BE2C (cell line): ENCODE results near the gene EXOSC1. TPM values are rescaled to one million over a fixed set of nuclear protein-coding genes. Genes with fewer than 3 reads are reported as not detected.

ENCODE experiments used
- DNase-seq: peaks from one replicate; pipeline ENCODE4 v3.0.0-alpha.2; 2020
- H3K27me3 ChIP-seq: fragments of 250-450 bp; sonication (Bioruptor Pico); 2 replicates; pipeline ENCODE4 v1.5.1; 2020; ENCODE audit warnings: mild to moderate bottlenecking
- H3K36me3 ChIP-seq: fragments of 250-450 bp; sonication (Bioruptor Pico); 2 replicates; pipeline ENCODE4 v1.5.1; 2020; ENCODE audit warnings: mild to moderate bottlenecking
- H3K4me1 ChIP-seq: fragments of 250-450 bp; sonication (Bioruptor Pico); 2 replicates; pipeline ENCODE4 v1.5.1; 2020
- H3K4me3 ChIP-seq: 2 replicates; pipeline ENCODE4 v1.5.1; 2011; ENCODE audit warnings: low read depth, low read length
- H3K9me3 ChIP-seq: fragments of 250-450 bp; sonication (Bioruptor Pico); 2 replicates; pipeline ENCODE4 v1.5.1; 2020
- polyA plus RNA-seq: library from polyadenylated mRNA; unstranded; fragments of >200 nt; gene quantifications from one replicate; pipeline ENCODE4 v1.2.1, GENCODE V29; 2012; ENCODE audit warnings: low read depth, missing spikeins; ENCODE audit not compliant: insufficient read length, insufficient read depth
- TF ChIP-seq, protein P1 (sequence below): IDR thresholded peaks from 2 replicates; pipeline ENCODE4 v1.5.1; 2012; ENCODE audit warnings: mild to moderate bottlenecking, low read depth, low read length

EXOSC1 gene, protein sequence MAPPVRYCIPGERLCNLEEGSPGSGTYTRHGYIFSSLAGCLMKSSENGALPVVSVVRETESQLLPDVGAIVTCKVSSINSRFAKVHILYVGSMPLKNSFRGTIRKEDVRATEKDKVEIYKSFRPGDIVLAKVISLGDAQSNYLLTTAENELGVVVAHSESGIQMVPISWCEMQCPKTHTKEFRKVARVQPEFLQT
- polyA plus RNA-seq, result 69.9 TPM

DNA sequence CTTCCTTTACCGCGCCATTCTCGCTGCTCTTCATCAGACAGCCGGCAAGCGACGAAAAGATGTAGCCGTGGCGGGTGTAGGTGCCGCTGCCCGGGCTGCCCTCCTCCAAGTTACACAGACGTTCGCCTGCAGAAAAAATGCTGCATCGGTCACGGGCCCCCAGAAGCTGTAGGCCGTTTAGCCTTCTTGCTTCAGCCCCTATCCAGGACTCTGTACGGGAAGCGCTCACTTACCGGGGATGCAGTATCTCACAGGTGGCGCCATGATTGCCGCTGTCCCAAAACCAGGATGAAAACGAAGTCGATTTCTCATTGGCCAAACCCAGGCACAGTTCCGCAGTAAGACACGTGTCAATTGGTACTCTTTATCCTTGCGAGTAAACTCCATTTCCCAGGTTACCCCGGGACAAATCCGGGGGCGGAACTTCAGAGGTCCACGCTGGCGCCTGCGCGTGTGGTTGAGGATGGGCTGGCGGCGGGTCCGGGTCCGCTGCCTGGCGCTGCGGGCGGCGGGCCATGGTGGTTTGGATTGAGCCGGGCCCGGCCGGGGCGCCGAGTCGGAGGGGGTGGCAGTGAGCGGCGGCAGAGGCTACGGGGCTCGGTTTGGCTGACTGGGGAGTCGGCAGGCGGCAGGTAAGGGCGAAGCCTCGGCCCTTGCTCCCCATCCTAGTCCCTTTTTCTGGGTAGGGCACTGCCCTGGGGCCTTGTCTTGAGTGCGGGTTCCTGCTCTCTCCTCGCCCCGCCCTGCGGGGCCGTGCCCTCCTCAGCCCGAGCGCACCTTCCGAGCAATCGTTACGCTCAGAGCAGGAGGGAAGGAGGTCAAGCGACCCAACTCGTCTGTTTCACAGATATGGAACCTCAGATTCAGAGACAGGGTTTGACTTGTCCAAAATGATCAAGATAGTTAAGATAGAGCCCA lies at the start of gene EXOSC1, which contains the start of gene ZDHHC16:
EXOSC1 (minus strand) TSS at position 285 of the 918 bp plus-strand sequence; CDS start at position 264, 21 bp downstream.
ZDHHC16 (plus strand) TSS at position 454 of the 918 bp plus-strand sequence. CDS start 5,501 bp downstream, outside the sequence.
- Histone ChIP-seq H3K4me3 (peak within 1 kb of the TSS; percentile 100), H3K9me3 (no peaks in the 10 kb centered on the region), H3K27me3 (no peaks in the 10 kb centered on the region), H3K36me3 (peaks cover 10% of the 10 kb centered on the region), H3K4me1 (no peaks in the 10 kb centered on the region)
- peak; percentile 92 for DNase-seq
- TF ChIP-seq, protein P1, sequence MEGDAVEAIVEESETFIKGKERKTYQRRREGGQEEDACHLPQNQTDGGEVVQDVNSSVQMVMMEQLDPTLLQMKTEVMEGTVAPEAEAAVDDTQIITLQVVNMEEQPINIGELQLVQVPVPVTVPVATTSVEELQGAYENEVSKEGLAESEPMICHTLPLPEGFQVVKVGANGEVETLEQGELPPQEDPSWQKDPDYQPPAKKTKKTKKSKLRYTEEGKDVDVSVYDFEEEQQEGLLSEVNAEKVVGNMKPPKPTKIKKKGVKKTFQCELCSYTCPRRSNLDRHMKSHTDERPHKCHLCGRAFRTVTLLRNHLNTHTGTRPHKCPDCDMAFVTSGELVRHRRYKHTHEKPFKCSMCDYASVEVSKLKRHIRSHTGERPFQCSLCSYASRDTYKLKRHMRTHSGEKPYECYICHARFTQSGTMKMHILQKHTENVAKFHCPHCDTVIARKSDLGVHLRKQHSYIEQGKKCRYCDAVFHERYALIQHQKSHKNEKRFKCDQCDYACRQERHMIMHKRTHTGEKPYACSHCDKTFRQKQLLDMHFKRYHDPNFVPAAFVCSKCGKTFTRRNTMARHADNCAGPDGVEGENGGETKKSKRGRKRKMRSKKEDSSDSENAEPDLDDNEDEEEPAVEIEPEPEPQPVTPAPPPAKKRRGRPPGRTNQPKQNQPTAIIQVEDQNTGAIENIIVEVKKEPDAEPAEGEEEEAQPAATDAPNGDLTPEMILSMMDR, result peak; percentile 11; the same call in 1 of the 2 replicates

DNA sequence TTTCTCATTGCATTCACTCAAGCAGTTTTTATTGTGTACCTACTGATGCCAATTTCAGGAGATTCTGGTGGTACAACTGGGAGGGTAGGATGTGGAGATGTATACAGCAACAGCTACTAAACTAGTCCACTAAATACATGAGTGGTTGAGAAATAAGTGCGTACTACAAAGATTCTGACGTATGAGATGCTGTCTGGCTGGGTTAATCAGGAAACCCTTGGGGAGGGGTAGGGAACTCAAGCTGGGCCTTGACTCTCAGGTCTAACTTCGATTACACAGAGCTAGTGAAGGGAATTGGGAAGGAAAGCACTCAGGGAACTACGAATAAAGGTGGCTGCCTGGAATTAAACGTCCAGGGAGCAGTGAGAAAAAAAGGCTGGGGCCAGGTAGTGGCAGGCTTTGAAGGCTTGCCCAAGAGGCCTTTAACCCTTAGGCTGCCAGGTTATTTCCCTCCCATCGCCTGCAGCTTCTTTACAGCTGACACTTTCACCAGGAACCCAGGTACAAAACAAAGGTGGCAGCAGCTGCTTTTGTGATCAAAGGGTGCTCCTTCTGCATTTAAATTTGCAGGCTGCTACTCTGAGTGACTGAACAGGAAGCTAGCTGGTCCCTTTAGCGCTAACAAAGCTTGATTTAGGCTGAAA lies 49.2 kb upstream of the EXOSC1 start:
- DNase-seq, result no peak
- no peaks in the 10 kb centered on the region for H3K4me1 ChIP-seq
- no peak overlapping the region for H3K4me3 ChIP-seq
- H3K36me3 ChIP-seq, result peaks cover 7% of the 10 kb centered on the region
- H3K9me3 ChIP-seq, result no peaks in the 10 kb centered on the region
- TF ChIP-seq, protein P1, result no peak
- H3K27me3 ChIP-seq, result peaks cover 8% of the 10 kb centered on the region

DNA sequence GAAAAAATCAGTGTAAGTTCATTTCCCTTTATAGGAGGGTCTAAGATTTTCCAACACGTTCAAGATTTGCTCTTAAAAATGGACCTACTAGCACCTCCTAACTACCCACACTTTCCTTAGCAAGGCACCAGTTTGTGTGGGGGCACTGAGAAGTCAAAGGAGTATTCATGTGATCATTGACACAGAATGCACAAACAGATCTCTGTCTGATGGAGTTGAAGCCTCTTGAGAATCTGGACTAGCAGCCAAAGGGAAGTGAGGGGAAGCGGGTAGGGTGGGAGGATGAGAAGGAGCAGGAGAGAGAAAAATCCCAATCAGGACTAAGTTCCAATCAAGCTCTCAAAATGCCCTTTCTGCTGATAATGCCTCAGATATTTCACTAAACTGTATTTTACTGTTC lies 48.3 kb upstream of the EXOSC1 start:
- no peak for DNase-seq
- TF ChIP-seq, protein P1, result no peak
- no peaks in the 10 kb centered on the region for H3K4me1 ChIP-seq
- H3K36me3 ChIP-seq, result peaks cover 7% of the 10 kb centered on the region
- no peak overlapping the region for H3K4me3 ChIP-seq
- H3K9me3 ChIP-seq, result no peaks in the 10 kb centered on the region
- H3K27me3 ChIP-seq, result peaks cover under 1% of the 10 kb centered on the region; the same call in 1 of the 2 replicates

DNA sequence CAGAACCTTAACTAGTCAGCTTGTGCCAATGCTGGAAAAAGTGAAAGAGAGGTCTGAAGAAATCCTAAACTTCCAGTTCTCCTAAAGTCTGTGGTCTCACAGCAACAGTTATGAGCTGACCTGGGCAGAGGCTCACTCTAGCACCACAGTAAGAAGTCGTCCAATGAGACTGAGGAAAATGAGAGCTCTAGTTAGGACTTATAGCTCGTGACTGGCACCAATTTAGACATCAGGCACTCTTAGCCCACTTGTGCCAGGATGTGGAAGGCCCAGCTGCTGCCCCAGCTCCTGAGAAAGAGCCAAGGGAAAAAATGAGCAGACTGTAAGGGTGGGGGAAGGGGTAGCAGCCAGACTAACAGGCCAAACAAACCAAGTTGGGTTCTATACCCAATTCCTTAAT lies 44.8 kb upstream of the EXOSC1 start:
- Histone ChIP-seq H3K27me3 (no peaks in the 10 kb centered on the region), H3K9me3 (no peaks in the 10 kb centered on the region), H3K36me3 (peaks cover 7% of the 10 kb centered on the region), H3K4me3 (no peak overlapping the region), H3K4me1 (no peaks in the 10 kb centered on the region)
- no peak for DNase-seq
- TF ChIP-seq, protein P1, result no peak

DNA sequence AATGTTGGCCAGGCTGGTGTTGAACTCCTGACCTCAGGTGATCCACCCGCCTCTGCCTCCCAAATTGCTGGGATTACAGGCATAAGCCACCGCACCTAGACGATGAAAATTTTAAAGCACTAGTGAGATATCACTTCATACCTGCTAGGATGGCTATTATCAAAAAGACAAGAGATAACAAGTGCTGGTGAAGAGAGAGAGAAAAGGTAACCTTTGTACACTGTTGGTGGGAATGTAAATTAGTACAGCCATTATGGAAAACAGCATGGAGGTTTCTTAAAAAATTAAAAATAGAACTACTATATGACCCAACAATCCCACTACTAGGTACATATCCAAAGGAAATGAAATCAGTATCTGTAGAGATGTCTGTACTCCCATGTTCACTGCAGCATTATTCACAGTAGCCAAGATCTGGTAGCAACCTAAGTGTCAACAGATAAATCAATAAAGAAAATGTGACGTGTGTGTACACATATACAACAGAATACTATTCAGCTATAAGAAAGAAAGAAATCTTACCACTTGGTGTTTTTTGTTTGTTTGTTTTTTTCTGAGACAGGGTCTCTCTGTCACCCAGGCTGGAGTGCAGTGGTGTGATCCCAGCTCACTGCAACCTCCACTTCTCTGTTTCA lies 40.0 kb upstream of the EXOSC1 start:
- TF ChIP-seq, protein P1, result no peak
- no peaks in the 10 kb centered on the region for H3K4me1 ChIP-seq
- no peaks in the 10 kb centered on the region for H3K9me3 ChIP-seq
- H3K36me3 ChIP-seq, result peaks cover 22% of the 10 kb centered on the region
- no peak overlapping the region for H3K4me3 ChIP-seq
- no peak for DNase-seq
- no peaks in the 10 kb centered on the region for H3K27me3 ChIP-seq
